ENCODE data around the gene FAM43A.

- TF ChIP-seq CTCF (IDR thresholded peaks at IDR 0.05 in 4 of 5, conservative IDR thresholded peaks at IDR 0.05 in 1 of 5) (no peak), POLR2A (IDR thresholded peaks at IDR 0.05) (no peak)
These were observed 28.4 kb downstream of the FAM43A start for GRCh38 chr3:194714137-194714455.
